B cell (primary cell): Measurements from ENCODE around the gene RBMS3. TPM values are rescaled to one million over a fixed set of nuclear protein-coding genes. Genes with fewer than 3 reads are reported as not detected.

Source experiments
- ATAC-seq: fragments of 200-7000 bp; cut with Tn5 transposase; one replicate; pipeline ENCODE4 v1.10.0; 2021; ENCODE audit warnings: low read depth, mild to moderate bottlenecking, moderate number of reproducible peaks, moderate library complexity
- CTCF ChIA-PET: fragments of 350-600 bp; sonication (Branson Sonifier 250); formaldehyde crosslinking; loops from one replicate; lab custom pipeline; 2021; ENCODE audit warnings: antibody characterized with exemption, inconsistent platforms; lab: Charles Lee
- POLR2A ChIA-PET: fragments of 350-600 bp; sonication (Branson Sonifier 250); formaldehyde crosslinking; loops from one replicate; lab custom pipeline; 2021; ENCODE audit warnings: antibody characterized with exemption; lab: Charles Lee
- DNase-seq: peaks from one replicate; pipeline ENCODE4 v3.0.0; 2013
- H2AFZ ChIP-seq: 2 replicates; pipeline ENCODE4 v1.6.1; 2012; ENCODE audit warnings: mild to moderate bottlenecking, low read depth, low read length; ENCODE audit not compliant: insufficient read depth, poor library complexity, severe bottlenecking
- H3K27ac ChIP-seq, 2 donors: 1 replicate in 1 of 2; 2 replicates in 1 of 2; pipeline ENCODE4 v1.5.1; 2012 to 2013; ENCODE audit warnings: low read length in 2 of 2, mild to moderate bottlenecking in 2 of 2, moderate library complexity in 1 of 2
- H3K27me3 ChIP-seq, 4 experiments: fragments of 200-600 bp in 1 of 4; sonication (generic) in 1 of 4; replicated peaks in 1 of 4; 1 replicate in 2 of 4; 2 replicates in 2 of 4; pipeline versions ENCODE4 v1.6.1 to v1.7.0; 2013 to 2016; ENCODE audit warnings: low read length in 3 of 4, mild to moderate bottlenecking in 2 of 4, mixed read lengths in 1 of 4, moderate library complexity in 1 of 4; ENCODE audit not compliant: insufficient read depth in 4 of 4, control insufficient read depth in 3 of 4; ENCODE audit errors: control extremely low read depth in 1 of 4
- H3K36me3 ChIP-seq, 2 experiments: replicated peaks in 1 of 2; 1 replicate in 1 of 2; 2 replicates in 1 of 2; pipeline versions ENCODE4 v1.6.1 to v1.7.1; 2013; ENCODE audit warnings: low read length in 1 of 2; ENCODE audit not compliant: insufficient read depth in 2 of 2, control insufficient read depth in 1 of 2; ENCODE audit errors: control extremely low read depth in 1 of 2, extremely low read depth in 1 of 2
- H3K4me1 ChIP-seq, 2 donors: fragments of 200-600 bp in 1 of 2; sonication (generic) in 1 of 2; 1 replicate in 1 of 2; 2 replicates in 1 of 2; pipeline versions ENCODE4 v1.5.1 to v1.6.1; 2013 to 2017; ENCODE audit warnings: low read length in 2 of 2; ENCODE audit not compliant: control insufficient read depth in 2 of 2, insufficient read depth in 2 of 2
- H3K4me2 ChIP-seq: replicated peaks from 2 replicates; pipeline ENCODE3; 2012; ENCODE audit warnings: mild to moderate bottlenecking, low read depth, low read length; ENCODE audit not compliant: poor library complexity, severe bottlenecking
- H3K4me3 ChIP-seq, 5 experiments: fragments of 200-600 bp in 1 of 5; sonication (generic) in 1 of 5; 1 replicate in 3 of 5; 2 replicates in 2 of 5; pipeline versions ENCODE4 v1.5.1 to v1.7.0; 2011 to 2016; ENCODE audit warnings: low read length in 4 of 5, mild to moderate bottlenecking in 4 of 5, low read depth in 2 of 5, control low read depth in 1 of 5, moderate library complexity in 1 of 5; ENCODE audit not compliant: insufficient read depth in 1 of 5; ENCODE audit errors: control extremely low read depth in 1 of 5, extremely low read depth in 1 of 5
- H3K79me2 ChIP-seq: fragments of 200-600 bp; sonication (generic); one replicate; pipeline ENCODE4 v1.6.0; 2016; ENCODE audit warnings: low read length; ENCODE audit not compliant: control insufficient read depth, insufficient read depth
- H3K9ac ChIP-seq: fragments of 200-600 bp; sonication (generic); 2 replicates; pipeline ENCODE4 v1.6.1; 2017; ENCODE audit warnings: mild to moderate bottlenecking, low read length, moderate library complexity
- H3K9me3 ChIP-seq, 3 donors: one replicate each; pipeline versions ENCODE4 v1.6.1 to v1.7.1; 2013; ENCODE audit warnings: low read length in 2 of 3; ENCODE audit not compliant: control insufficient read depth in 2 of 3, insufficient read depth in 1 of 3; ENCODE audit errors: control extremely low read depth in 1 of 3
- H4K20me1 ChIP-seq: 2 replicates; pipeline ENCODE4 v1.6.0; 2012; ENCODE audit warnings: mild to moderate bottlenecking, low read length; ENCODE audit not compliant: insufficient read depth, control insufficient read depth, poor library complexity, severe bottlenecking
- H3K27ac Mint-ChIP-seq: one replicate; pipeline ENCODE4 v1.8.0; 2021; ENCODE audit warnings: mixed read lengths
- H3K27me3 Mint-ChIP-seq: one replicate; pipeline ENCODE4 v1.8.0; 2021; ENCODE audit warnings: mixed read lengths
- H3K4me1 Mint-ChIP-seq: one replicate; pipeline ENCODE4 v1.8.0; 2021; ENCODE audit warnings: mixed read lengths
- H3K4me3 Mint-ChIP-seq: one replicate; pipeline ENCODE4 v1.8.0; 2021; ENCODE audit warnings: mixed read lengths
- H3K9me3 Mint-ChIP-seq: one replicate; pipeline ENCODE4 v1.8.0; 2022; ENCODE audit warnings: mixed read lengths; ENCODE audit not compliant: insufficient read depth
- EZH2 ChIP-seq: IDR thresholded peaks from 2 replicates; pipeline ENCODE4 v1.6.1; 2012; ENCODE audit warnings: borderline replicate concordance, low read depth, mild to moderate bottlenecking, moderate library complexity, low read length; ENCODE audit not compliant: insufficient read depth, poor library complexity, severe bottlenecking
- WGBS: methylation state at CpG from one replicate; pipeline ENCODE4 v1.1.5; 2013; ENCODE audit warnings: missing lambda C conversion rate; ENCODE audit not compliant: insufficient coverage; 5-methylcytosine and 5-hydroxymethylcytosine counted together
- intact Hi-C: fragments of 100-400 bp; cut with micrococcal nuclease; formaldehyde crosslinking; loops from one replicate; pipeline ENCODE4 v1.10.0; 2022
- polyA plus RNA-seq: library from polyadenylated mRNA; depleted of rRNA; stranded (reverse); fragments of >200 nt; gene quantifications from 2 replicates; pipeline ENCODE4 v1.2.3, GENCODE V29; 2012
- total RNA-seq, 2 donors: library from RNA; stranded (reverse); fragments of 120-200 nt in 1 of 2; gene quantifications; 1 replicate in 1 of 2; 2 replicates in 1 of 2; pipeline versions ENCODE4 v1.2.3 to v1.2.4, GENCODE V29; 2013 to 2022
- TF ChIP-seq, protein P1 (sequence below): fragments of 200-600 bp; IDR thresholded peaks from one replicate; pipeline ENCODE4 v1.8.0; 2022; ENCODE audit warnings: antibody characterized with exemption, mild to moderate bottlenecking

The RBMS3 gene
- total and polyA plus RNA-seq, 2 donors (not counting 1 experiment from before 2014, with no cell fraction given): not detected

DNA sequence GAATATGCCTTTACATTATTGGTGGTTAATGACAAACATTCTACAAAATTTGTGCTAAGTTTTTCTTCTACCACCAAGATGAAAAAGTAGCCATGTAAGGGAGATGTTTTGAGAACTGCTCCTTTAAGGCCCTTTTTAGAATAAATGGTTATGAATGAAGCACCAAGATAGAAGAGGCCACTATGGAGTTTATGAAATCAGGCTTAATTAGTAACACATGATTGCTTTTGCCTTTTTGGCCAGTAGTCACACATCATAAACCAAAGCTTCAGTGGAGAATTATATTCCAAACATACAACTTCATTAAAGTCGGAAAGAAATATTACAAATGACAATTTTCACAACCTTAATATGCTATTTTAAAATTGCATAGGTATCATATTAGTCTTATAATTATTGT, 331.7 kb downstream of the RBMS3 start:
- Histone ChIP-seq H3K4me1 (no peaks in the 10 kb centered on the region), H3K27me3 (no peaks in the 10 kb centered on the region), H3K4me3 (no peak overlapping the region), H4K20me1 (no peaks in the 10 kb centered on the region), H3K79me2 (no peaks in the 10 kb centered on the region), H3K4me2 (no peak overlapping the region), H3K27ac (no peak overlapping the region), H3K36me3 (no peaks in the 10 kb centered on the region), H3K9me3 (peaks cover 0 to 2% (median 0%) of the 10 kb centered on the region in 3 donors), H3K9ac (no peak overlapping the region), H2AFZ (no peak overlapping the region)
- DNase-seq (no peak), ATAC-seq (no peak)
- CTCF ChIA-PET: no interaction called here
- POLR2A ChIA-PET: no interaction called here
- WGBS: no CpG with 5 or more reads among the region's 1 CpG
- Mint-ChIP-seq H3K4me3 (no peak overlapping the region), H3K9me3 (peaks cover 3% of the 10 kb centered on the region), H3K4me1 (no peaks in the 10 kb centered on the region), H3K27me3 (no peaks in the 10 kb centered on the region), H3K27ac (no peak overlapping the region)
- intact Hi-C loops: no loop called here
- TF ChIP-seq, protein P1, sequence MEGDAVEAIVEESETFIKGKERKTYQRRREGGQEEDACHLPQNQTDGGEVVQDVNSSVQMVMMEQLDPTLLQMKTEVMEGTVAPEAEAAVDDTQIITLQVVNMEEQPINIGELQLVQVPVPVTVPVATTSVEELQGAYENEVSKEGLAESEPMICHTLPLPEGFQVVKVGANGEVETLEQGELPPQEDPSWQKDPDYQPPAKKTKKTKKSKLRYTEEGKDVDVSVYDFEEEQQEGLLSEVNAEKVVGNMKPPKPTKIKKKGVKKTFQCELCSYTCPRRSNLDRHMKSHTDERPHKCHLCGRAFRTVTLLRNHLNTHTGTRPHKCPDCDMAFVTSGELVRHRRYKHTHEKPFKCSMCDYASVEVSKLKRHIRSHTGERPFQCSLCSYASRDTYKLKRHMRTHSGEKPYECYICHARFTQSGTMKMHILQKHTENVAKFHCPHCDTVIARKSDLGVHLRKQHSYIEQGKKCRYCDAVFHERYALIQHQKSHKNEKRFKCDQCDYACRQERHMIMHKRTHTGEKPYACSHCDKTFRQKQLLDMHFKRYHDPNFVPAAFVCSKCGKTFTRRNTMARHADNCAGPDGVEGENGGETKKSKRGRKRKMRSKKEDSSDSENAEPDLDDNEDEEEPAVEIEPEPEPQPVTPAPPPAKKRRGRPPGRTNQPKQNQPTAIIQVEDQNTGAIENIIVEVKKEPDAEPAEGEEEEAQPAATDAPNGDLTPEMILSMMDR: no peak
- TF ChIP-seq EZH2: no peak

- no peaks in the 10 kb centered on the region for H3K4me1 Mint-ChIP-seq
- H3K27me3 Mint-ChIP-seq: no peaks in the 10 kb centered on the region
- intact Hi-C loops: no loop called here
- no peak for TF ChIP-seq EZH2
- TF ChIP-seq, protein P1: no peak
- 100% methylated on average over 1 of the region's 1 CpG for WGBS
- H3K4me3 Mint-ChIP-seq: no peak overlapping the region
- Histone ChIP-seq H3K4me3 (no peak overlapping the region), H3K9ac (no peak overlapping the region), H4K20me1 (no peaks in the 10 kb centered on the region), H3K4me1 (no peaks in the 10 kb centered on the region), H3K27ac (no peak overlapping the region), H2AFZ (no peak overlapping the region), H3K4me2 (no peak overlapping the region), H3K27me3 (no peaks in the 10 kb centered on the region), H3K79me2 (no peaks in the 10 kb centered on the region), H3K36me3 (no peaks in the 10 kb centered on the region), H3K9me3 (peaks cover 0 to 2% (median 0%) of the 10 kb centered on the region in 3 donors)
- DNase-seq (no peak), ATAC-seq (no peak)
- no peak overlapping the region for H3K27ac Mint-ChIP-seq
- CTCF ChIA-PET: no interaction called here
- H3K9me3 Mint-ChIP-seq: peaks cover 3% of the 10 kb centered on the region
- POLR2A ChIA-PET: no interaction called here
Observed at GRCh38 chr3:29614954-29615353, 334.1 kb downstream of the RBMS3 start.
